ENCODE data around the gene ZNF440. TPM values are rescaled to one million over a fixed set of nuclear protein-coding genes. Genes with fewer than 3 reads are reported as not detected.
"Not testable (repeated sequence)": the region's sequence is repeated elsewhere in the genome, so short reads cannot be mapped to it uniquely, and the experiment has no call there.

The ZNF440 gene
- total RNA-seq, 4 donors from 2014 or later: 11.9 to 16.0 (median 13.8) TPM

GRCh38 chr19:11832253-11832912 lies 18.3 kb downstream of the ZNF440 start:
- no peaks in the 10 kb centered on the region for H3K9me3 ChIP-seq
- peaks cover 20 to 26% of the 10 kb centered on the region in 2 donors for H3K36me3 ChIP-seq
- intact Hi-C loops (cut with DNase I): no loop called here
- H3K4me3 ChIP-seq (replicated peaks in 1 of 3): no peak overlapping the region
- no peaks in the 10 kb centered on the region for H3K27me3 ChIP-seq
- TF ChIP-seq POLR2A (IDR thresholded peaks at IDR 0.05): no peak
- TF ChIP-seq CTCF (IDR thresholded peaks at IDR 0.05): no peak
- no peak for DNase-seq
- H3K4me1 ChIP-seq: no peaks in the 10 kb centered on the region
- 96 to 97% methylated on average over 8 of the region's 8 CpGs for WGBS, 2 donors
- H3K27ac ChIP-seq: no peak overlapping the region

GRCh38 chr19:11833541-11833940 lies 19.5 kb downstream of the ZNF440 start:
- no peaks in the 10 kb centered on the region for H3K9me3 ChIP-seq
- DNase-seq: no peak
- H3K27ac ChIP-seq: no peak overlapping the region
- peaks cover 20 to 26% of the 10 kb centered on the region in 2 donors for H3K36me3 ChIP-seq
- intact Hi-C loops (cut with DNase I): no loop called here
- no peak overlapping the region for H3K4me3 ChIP-seq (replicated peaks in 1 of 3)
- no peak for TF ChIP-seq CTCF (IDR thresholded peaks at IDR 0.05)
- TF ChIP-seq POLR2A (IDR thresholded peaks at IDR 0.05): no peak
- H3K27me3 ChIP-seq: no peaks in the 10 kb centered on the region
- H3K4me1 ChIP-seq: no peaks in the 10 kb centered on the region
- WGBS, 2 donors: 96 to 97% methylated on average over 2 of the region's 2 CpGs

DNA sequence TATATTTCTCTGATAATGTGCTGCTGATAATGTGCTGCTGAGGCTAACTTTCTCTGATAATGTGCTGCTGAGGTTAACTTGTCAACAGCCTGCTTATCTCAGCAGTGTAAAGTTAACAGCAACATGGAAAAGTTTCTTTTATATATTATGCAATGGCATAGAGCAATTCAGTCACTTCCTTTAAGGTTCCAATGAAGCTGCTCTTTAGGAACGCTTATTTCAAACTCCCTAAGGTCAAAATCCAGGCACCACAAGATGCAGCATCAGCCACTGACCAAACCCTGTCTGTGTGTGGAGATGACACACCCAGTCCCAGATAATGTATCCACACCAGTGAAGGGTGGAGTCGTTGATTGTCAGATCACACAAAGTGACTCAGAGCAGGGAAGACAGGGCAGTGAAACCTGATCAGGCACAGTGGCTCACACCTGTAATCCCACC lies 21.6 kb downstream of the ZNF440 start:
- intact Hi-C loops (cut with DNase I); H3K9me3 ChIP-seq; H3K27me3 ChIP-seq; DNase-seq; H3K4me3 ChIP-seq (replicated peaks in 1 of 3); H3K4me1 ChIP-seq; H3K27ac ChIP-seq: not testable (repeated sequence)
- H3K36me3 ChIP-seq: peaks cover 20 to 26% of the 10 kb centered on the region in 2 donors
- 91 to 100% methylated on average over 2 of the region's 2 CpGs for WGBS, 2 donors

DNA sequence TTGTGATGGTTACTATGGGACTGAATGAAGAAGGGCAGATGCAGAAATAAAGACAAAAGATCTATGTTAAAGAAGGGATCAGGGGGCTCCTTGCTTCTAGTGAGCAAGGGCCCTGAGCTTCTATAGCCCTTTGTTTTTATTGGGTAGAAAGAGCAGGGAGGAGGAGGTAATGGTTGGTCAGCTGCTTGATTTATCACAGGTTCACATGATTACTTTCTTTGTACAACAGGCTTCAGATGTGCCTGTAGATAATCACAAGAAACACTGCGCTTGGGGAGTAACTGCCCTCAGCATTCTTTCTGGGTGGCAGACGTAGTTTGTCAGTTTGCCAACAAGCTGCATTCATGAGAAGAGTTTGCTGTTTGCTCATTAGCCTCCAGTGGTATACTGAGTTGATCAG lies 29.6 kb downstream of the ZNF440 start:
- peaks cover 3 to 5% of the 10 kb centered on the region in 2 donors for H3K4me1 ChIP-seq
- H3K36me3 ChIP-seq: no peaks in the 10 kb centered on the region
- H3K27ac ChIP-seq: no peak overlapping the region
- no peaks in the 10 kb centered on the region for H3K9me3 ChIP-seq
- no peak for DNase-seq
- 41 to 72% methylated on average over 2 of the region's 2 CpGs for WGBS, 2 donors
- intact Hi-C loops (cut with DNase I): no loop called here
- no peaks in the 10 kb centered on the region for H3K27me3 ChIP-seq
- TF ChIP-seq CTCF (IDR thresholded peaks at IDR 0.05) (no peak), POLR2A (IDR thresholded peaks at IDR 0.05) (no peak)
- H3K4me3 ChIP-seq (replicated peaks in 1 of 3): no peak overlapping the region

- DNase-seq; H3K9me3 ChIP-seq; intact Hi-C loops (cut with DNase I); H3K27me3 ChIP-seq; H3K4me3 ChIP-seq (replicated peaks in 1 of 3); H3K27ac ChIP-seq; H3K36me3 ChIP-seq: not testable (repeated sequence)
- H3K4me1 ChIP-seq: peaks cover 12 to 17% of the 10 kb centered on the region in 2 donors
- 42 to 60% methylated on average over 5 to 6 of the region's 6 CpGs for WGBS, 2 donors
Measured at GRCh38 chr19:11847615-11848014, 33.5 kb downstream of the ZNF440 start.

GRCh38 chr19:11848200-11848593 lies 34.1 kb downstream of the ZNF440 start:
- intact Hi-C loops (cut with DNase I): no loop called here
- no peak for DNase-seq
- no peaks in the 10 kb centered on the region for H3K27me3 ChIP-seq
- H3K4me1 ChIP-seq: peaks cover 12 to 17% of the 10 kb centered on the region in 2 donors
- no peak overlapping the region for H3K27ac ChIP-seq
- WGBS, 2 donors: 23 to 45% methylated on average over 5 to 11 of the region's 11 CpGs
- H3K9me3 ChIP-seq: no peaks in the 10 kb centered on the region
- H3K36me3 ChIP-seq: no peaks in the 10 kb centered on the region
- TF ChIP-seq POLR2A (IDR thresholded peaks at IDR 0.05): no peak
- TF ChIP-seq CTCF (IDR thresholded peaks at IDR 0.05): no peak
- H3K4me3 ChIP-seq (replicated peaks in 1 of 3): peak overlapping the region in 1 of 3 donors; percentile 52
